Activated CD4-positive, alpha-beta T cell treated with anti-CD3 and anti-CD28 coated beads, Interleukin-2, amount 10 ng/mL, durations not matched to agents 24 days and 14 days (primary cell): Measurements from ENCODE around the gene ATG7. TPM values are rescaled to one million over a fixed set of nuclear protein-coding genes. Genes with fewer than 3 reads are reported as not detected.

Source experiments
- DNase-seq: peaks from one replicate; pipeline ENCODE4 v3.0.0; 2022
- H3K27ac Mint-ChIP-seq: one replicate; pipeline ENCODE4 v1.8.0; 2022; ENCODE audit warnings: mild to moderate bottlenecking, mixed read lengths
- H3K27me3 Mint-ChIP-seq: one replicate; pipeline ENCODE4 v1.8.0; 2022; ENCODE audit warnings: mixed read lengths
- H3K36me3 Mint-ChIP-seq: one replicate; pipeline ENCODE4 v1.8.0; 2022; ENCODE audit warnings: low read depth, mild to moderate bottlenecking, mixed read lengths
- H3K4me1 Mint-ChIP-seq: one replicate; pipeline ENCODE4 v1.8.0; 2021; ENCODE audit warnings: mixed read lengths
- H3K4me3 Mint-ChIP-seq: one replicate; pipeline ENCODE4 v1.8.0; 2022; ENCODE audit warnings: mild to moderate bottlenecking, moderate library complexity, mixed read lengths
- H3K9me3 Mint-ChIP-seq: one replicate; pipeline ENCODE4 v1.8.0; 2021; ENCODE audit warnings: mixed read lengths
- intact Hi-C: fragments of 100-400 bp; cut with micrococcal nuclease; formaldehyde crosslinking; loops from one replicate; pipeline ENCODE4 v1.15.1; 2023
- total RNA-seq: library from RNA; stranded (reverse); gene quantifications from 2 replicates; pipeline ENCODE4 v1.2.3, GENCODE V29; 2022

Gene ATG7
- total RNA-seq, 1 donor from 2014 or later: 41.4 TPM

GRCh38 chr3:11272906-11273574 is 843 bp downstream of the ATG7 start:
- intact Hi-C loops: loop anchor here (1.0 to 5.0 kb wide), 5 partner anchors 18 to 1876 kb away; partner anchors contain the start of genes SETD5 and TAMM41

GRCh38 chr3:11273891-11274291 is 1.7 kb downstream of the ATG7 start:
- intact Hi-C loops: loop anchor here (2.0 to 5.0 kb wide), 4 partner anchors 17 to 1877 kb away; partner anchors contain the start of genes SETD5 and TAMM41
- H3K27ac Mint-ChIP-seq: peak overlapping the region; percentile 39
- H3K27me3 Mint-ChIP-seq: peaks cover 3% of the 10 kb centered on the region
- peaks cover 51% of the 10 kb centered on the region for H3K4me1 Mint-ChIP-seq
- H3K36me3 Mint-ChIP-seq: peaks cover 41% of the 10 kb centered on the region
- H3K9me3 Mint-ChIP-seq: peaks cover 5% of the 10 kb centered on the region
- H3K4me3 Mint-ChIP-seq: peak overlapping the region; percentile 96
- no peak for DNase-seq

More at GRCh38 chr3:11272906-11273574, 843 bp downstream of the ATG7 start:
- Mint-ChIP-seq H3K27ac (peak overlapping the region; percentile 94), H3K4me1 (peaks cover 45% of the 10 kb centered on the region), H3K4me3 (peak overlapping the region; percentile 96), H3K27me3 (peaks cover 3% of the 10 kb centered on the region), H3K9me3 (peaks cover 5% of the 10 kb centered on the region), H3K36me3 (peaks cover 35% of the 10 kb centered on the region)
- peak; percentile 63 for DNase-seq

- Mint-ChIP-seq H3K4me3 (peak overlapping the region; percentile 96), H3K4me1 (peaks cover 53% of the 10 kb centered on the region), H3K36me3 (peaks cover 44% of the 10 kb centered on the region), H3K27me3 (peaks cover 2% of the 10 kb centered on the region), H3K27ac (peak overlapping the region; percentile 27), H3K9me3 (peaks cover 5% of the 10 kb centered on the region)
- intact Hi-C loops: loop anchor here (5.0 kb wide), 3 partner anchors 33 to 1877 kb away; partner anchors contain the start of genes SETD5 and TAMM41
- DNase-seq: no peak
Observed at GRCh38 chr3:11274566-11275142, 2.5 kb downstream of the ATG7 start.

GRCh38 chr3:11275926-11276325 is 3.7 kb downstream of the ATG7 start:
- Mint-ChIP-seq H3K27me3 (peaks cover 2% of the 10 kb centered on the region), H3K4me3 (no peak overlapping the region), H3K36me3 (peaks cover 50% of the 10 kb centered on the region), H3K9me3 (peaks cover 5% of the 10 kb centered on the region), H3K4me1 (peaks cover 51% of the 10 kb centered on the region), H3K27ac (no peak overlapping the region)
- no peak for DNase-seq
- intact Hi-C loops: no loop called here

GRCh38 chr3:11276901-11277300 is 4.7 kb downstream of the ATG7 start:
- DNase-seq: no peak
- peaks cover 50% of the 10 kb centered on the region for H3K4me1 Mint-ChIP-seq
- peaks cover 52% of the 10 kb centered on the region for H3K36me3 Mint-ChIP-seq
- no peak overlapping the region for H3K27ac Mint-ChIP-seq
- peaks cover 5% of the 10 kb centered on the region for H3K9me3 Mint-ChIP-seq
- no peak overlapping the region for H3K4me3 Mint-ChIP-seq
- H3K27me3 Mint-ChIP-seq: peaks cover 2% of the 10 kb centered on the region
- intact Hi-C loops: no loop called here

GRCh38 chr3:11282250-11283138 is 10.3 kb downstream of the ATG7 start:
- H3K9me3 Mint-ChIP-seq: no peaks in the 10 kb centered on the region
- H3K27me3 Mint-ChIP-seq: no peaks in the 10 kb centered on the region
- intact Hi-C loops: no loop called here
- peaks cover 48% of the 10 kb centered on the region for H3K36me3 Mint-ChIP-seq
- no peak overlapping the region for H3K4me3 Mint-ChIP-seq
- DNase-seq: no peak
- peaks cover 14% of the 10 kb centered on the region for H3K4me1 Mint-ChIP-seq
- H3K27ac Mint-ChIP-seq: no peak overlapping the region

GRCh38 chr3:11283139-11283475 is 10.9 kb downstream of the ATG7 start:
- Mint-ChIP-seq H3K4me3 (no peak overlapping the region), H3K27ac (no peak overlapping the region), H3K27me3 (no peaks in the 10 kb centered on the region), H3K9me3 (no peaks in the 10 kb centered on the region), H3K36me3 (peaks cover 44% of the 10 kb centered on the region), H3K4me1 (peaks cover 18% of the 10 kb centered on the region)
- intact Hi-C loops: no loop called here
- DNase-seq: no peak

GRCh38 chr3:11284011-11284410 is 11.8 kb downstream of the ATG7 start:
- no peak for DNase-seq
- H3K27me3 Mint-ChIP-seq: no peaks in the 10 kb centered on the region
- no peak overlapping the region for H3K4me3 Mint-ChIP-seq
- peaks cover 18% of the 10 kb centered on the region for H3K4me1 Mint-ChIP-seq
- H3K27ac Mint-ChIP-seq: no peak overlapping the region
- H3K9me3 Mint-ChIP-seq: no peaks in the 10 kb centered on the region
- intact Hi-C loops: no loop called here
- H3K36me3 Mint-ChIP-seq: peaks cover 39% of the 10 kb centered on the region

GRCh38 chr3:11285471-11285870 is 13.3 kb downstream of the ATG7 start:
- Mint-ChIP-seq H3K36me3 (peaks cover 44% of the 10 kb centered on the region), H3K4me3 (no peak overlapping the region), H3K9me3 (no peaks in the 10 kb centered on the region), H3K27me3 (no peaks in the 10 kb centered on the region), H3K4me1 (peaks cover 33% of the 10 kb centered on the region), H3K27ac (no peak overlapping the region)
- intact Hi-C loops: loop anchor here (5.0 kb wide), 1 partner anchor 48 kb away; no protein-coding TSS in a partner anchor
- DNase-seq: no peak

GRCh38 chr3:11287404-11287803 is 15.2 kb downstream of the ATG7 start:
- peak overlapping the region; percentile 48 for H3K27ac Mint-ChIP-seq
- peaks cover 44% of the 10 kb centered on the region for H3K4me1 Mint-ChIP-seq
- H3K9me3 Mint-ChIP-seq: no peaks in the 10 kb centered on the region
- H3K27me3 Mint-ChIP-seq: no peaks in the 10 kb centered on the region
- DNase-seq: no peak
- intact Hi-C loops: loop anchor here (5.0 kb wide), 1 partner anchor 50 kb away; no protein-coding TSS in a partner anchor
- no peak overlapping the region for H3K4me3 Mint-ChIP-seq
- peaks cover 43% of the 10 kb centered on the region for H3K36me3 Mint-ChIP-seq

- intact Hi-C loops: loop anchor here (5.0 kb wide), 1 partner anchor 51 kb away; no protein-coding TSS in a partner anchor
- Mint-ChIP-seq H3K9me3 (no peaks in the 10 kb centered on the region), H3K36me3 (peaks cover 42% of the 10 kb centered on the region), H3K27ac (peak overlapping the region; percentile 90), H3K27me3 (no peaks in the 10 kb centered on the region), H3K4me3 (no peak overlapping the region), H3K4me1 (peaks cover 44% of the 10 kb centered on the region)
- no peak for DNase-seq
Observed at GRCh38 chr3:11288021-11288491, 15.9 kb downstream of the ATG7 start.

- Mint-ChIP-seq H3K36me3 (peaks cover 36% of the 10 kb centered on the region), H3K27me3 (no peaks in the 10 kb centered on the region), H3K9me3 (no peaks in the 10 kb centered on the region), H3K27ac (peak overlapping the region; percentile 90), H3K4me1 (peaks cover 44% of the 10 kb centered on the region), H3K4me3 (peak overlapping the region; percentile 51)
- intact Hi-C loops: loop anchor here (5.0 kb wide), 1 partner anchor 52 kb away; no protein-coding TSS in a partner anchor
- DNase-seq: no peak
Observed at GRCh38 chr3:11288786-11289637, 16.8 kb downstream of the ATG7 start.

GRCh38 chr3:11289864-11290263 is 17.7 kb downstream of the ATG7 start:
- Mint-ChIP-seq H3K27me3 (no peaks in the 10 kb centered on the region), H3K4me3 (peak overlapping the region; percentile 51)
- DNase-seq: no peak

More at GRCh38 chr3:11289864-11290263, 17.7 kb downstream of the ATG7 start:
- Mint-ChIP-seq H3K36me3 (peaks cover 35% of the 10 kb centered on the region), H3K27ac (peak overlapping the region; percentile 90), H3K4me1 (peaks cover 44% of the 10 kb centered on the region), H3K9me3 (no peaks in the 10 kb centered on the region)
- intact Hi-C loops: loop anchor here (2.0 to 5.0 kb wide), 3 partner anchors 17 to 352 kb away; partner anchors contain the start of genes ATG7 and VGLL4
